ENCODE data around the gene SLC43A2.
A peak's percentile ranks its signal among the peaks of the same experiment; 100 is the strongest.

The SLC43A2 gene

DNA sequence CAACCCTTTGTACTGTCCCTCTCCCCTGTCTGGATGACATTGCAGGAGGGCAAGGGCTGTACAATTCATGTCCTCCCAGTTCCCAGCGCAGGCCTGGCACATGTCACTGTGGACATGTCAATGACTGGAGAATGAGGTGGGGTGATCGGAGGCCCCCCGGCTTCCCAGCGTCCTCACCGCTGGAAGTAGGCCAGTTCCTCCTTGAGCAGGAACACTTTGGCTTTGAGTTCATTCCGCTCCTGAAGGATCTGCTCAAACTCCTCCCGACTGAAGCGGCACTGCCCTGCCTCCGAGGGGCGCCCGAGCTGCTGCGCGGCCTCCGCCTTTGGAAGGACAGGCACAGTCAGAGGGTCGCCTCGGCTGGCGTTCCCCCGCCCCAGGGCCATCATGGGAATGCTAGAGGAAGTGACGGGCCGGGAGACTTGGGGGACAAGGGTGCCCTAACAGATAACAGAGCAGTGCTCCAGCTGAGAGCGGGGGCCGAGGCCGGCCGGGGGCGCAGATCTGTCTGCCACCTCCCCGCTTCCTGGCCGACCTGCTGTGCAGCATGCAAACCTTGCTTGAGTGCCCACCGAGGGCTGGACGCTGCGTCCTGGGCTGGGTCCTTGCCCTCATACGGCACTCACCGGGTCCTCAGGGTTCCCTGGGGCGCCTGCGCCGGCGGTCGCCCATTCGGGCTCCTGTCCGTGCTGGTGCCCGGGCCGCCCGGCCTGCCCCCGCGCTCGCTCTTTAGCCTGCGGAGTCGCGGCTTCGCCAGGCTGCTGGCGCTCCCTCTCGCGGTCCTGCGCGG, 19.7 kb upstream of the SLC43A2 start:
- H3K27me3 Mint-ChIP-seq: peaks cover 38% of the 10 kb centered on the region
- peaks cover 20% of the 10 kb centered on the region for H3K36me3 Mint-ChIP-seq
- H3K27ac Mint-ChIP-seq: peak overlapping the region; percentile 68
- no peak for DNase-seq
- peak overlapping the region; percentile 69 for H3K4me3 Mint-ChIP-seq
- H3K4me1 Mint-ChIP-seq: peaks cover 39% of the 10 kb centered on the region
- no peaks in the 10 kb centered on the region for H3K9me3 Mint-ChIP-seq
- CTCF ChIA-PET: interaction anchor here (1.0 to 2.7 kb wide), 11 partner anchors 12 to 377 kb away, joined by 3 to 19 read pairs (median 4); partner anchors contain the start of genes SLC43A2 and YWHAE

DNA sequence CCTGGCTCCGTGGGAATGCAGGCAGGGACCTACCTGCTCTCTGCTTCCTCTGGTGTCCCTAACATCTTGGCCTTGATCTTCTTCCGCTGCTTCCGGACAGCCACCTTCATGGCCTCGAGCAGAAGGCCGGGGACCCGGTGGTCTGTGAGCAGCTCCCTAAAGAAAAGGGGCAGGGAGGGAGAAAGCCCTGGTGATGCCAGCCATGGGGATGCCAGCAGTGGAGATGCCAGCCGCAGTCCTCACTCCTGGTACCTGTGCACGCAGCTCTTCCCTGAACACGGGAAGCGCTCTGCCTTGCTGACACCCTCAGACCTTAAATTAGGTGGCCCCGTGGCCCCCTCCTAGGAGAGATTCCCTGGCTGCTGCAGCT, 19.2 kb upstream of the SLC43A2 start:
- peaks cover 39% of the 10 kb centered on the region for H3K4me1 Mint-ChIP-seq

DNA sequence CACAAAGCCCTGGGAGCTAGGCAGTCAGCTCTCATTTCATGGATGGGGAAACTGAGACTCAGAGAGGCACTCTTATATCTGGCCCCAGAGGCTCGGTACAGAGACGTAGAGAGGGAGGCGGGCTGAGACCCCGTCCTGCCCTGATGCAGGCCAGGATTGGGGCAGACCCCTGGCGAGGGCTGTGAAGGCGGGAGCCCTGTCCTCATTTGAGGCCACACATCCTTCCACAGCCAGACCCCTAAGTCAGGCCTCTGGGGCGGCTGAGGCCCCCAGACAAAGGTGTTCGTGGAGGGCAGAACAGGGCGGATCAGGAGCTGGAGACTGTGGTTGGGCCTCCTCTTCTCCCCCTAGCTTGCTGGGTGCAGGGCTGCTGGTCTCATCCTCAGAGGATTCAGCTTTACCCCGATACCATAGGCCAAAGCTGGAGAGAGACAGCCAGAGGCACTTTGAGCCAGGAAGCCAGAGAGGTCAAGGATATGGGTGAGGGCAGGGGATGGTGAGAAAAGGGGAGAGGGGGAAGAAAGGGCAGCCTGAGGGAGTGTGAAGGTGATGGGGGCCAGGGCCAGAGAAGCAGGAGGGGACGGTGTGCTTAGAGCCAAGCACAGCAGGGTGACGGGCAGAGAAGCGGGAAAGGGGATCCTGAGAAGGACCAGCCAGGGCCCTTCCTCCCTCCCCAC, 17.7 kb upstream of the SLC43A2 start:
- H3K4me1 Mint-ChIP-seq: peaks cover 42% of the 10 kb centered on the region
- peaks cover 7% of the 10 kb centered on the region for H3K36me3 Mint-ChIP-seq
- no peak overlapping the region for H3K4me3 Mint-ChIP-seq
- no peak for DNase-seq
- peaks cover 38% of the 10 kb centered on the region for H3K27me3 Mint-ChIP-seq
- no peaks in the 10 kb centered on the region for H3K9me3 Mint-ChIP-seq
- CTCF ChIA-PET: interaction anchor here (0.6 kb wide), 1 partner anchor 72 kb away, joined by 3 read pairs; no protein-coding TSS in a partner anchor
- H3K27ac Mint-ChIP-seq: peak overlapping the region; percentile 50

More for the DNA sequence above, 19.2 kb upstream of the SLC43A2 start:
- H3K27ac Mint-ChIP-seq: no peak overlapping the region
- H3K4me3 Mint-ChIP-seq: peak overlapping the region; percentile 60
- H3K36me3 Mint-ChIP-seq: peaks cover 14% of the 10 kb centered on the region
- no peak for DNase-seq
- H3K9me3 Mint-ChIP-seq: no peaks in the 10 kb centered on the region
- peaks cover 38% of the 10 kb centered on the region for H3K27me3 Mint-ChIP-seq
- CTCF ChIA-PET: interaction anchor here (1.1 to 2.7 kb wide), 9 partner anchors 12 to 378 kb away, joined by 3 to 19 read pairs (median 4); partner anchors contain the start of genes SLC43A2 and YWHAE

DNA sequence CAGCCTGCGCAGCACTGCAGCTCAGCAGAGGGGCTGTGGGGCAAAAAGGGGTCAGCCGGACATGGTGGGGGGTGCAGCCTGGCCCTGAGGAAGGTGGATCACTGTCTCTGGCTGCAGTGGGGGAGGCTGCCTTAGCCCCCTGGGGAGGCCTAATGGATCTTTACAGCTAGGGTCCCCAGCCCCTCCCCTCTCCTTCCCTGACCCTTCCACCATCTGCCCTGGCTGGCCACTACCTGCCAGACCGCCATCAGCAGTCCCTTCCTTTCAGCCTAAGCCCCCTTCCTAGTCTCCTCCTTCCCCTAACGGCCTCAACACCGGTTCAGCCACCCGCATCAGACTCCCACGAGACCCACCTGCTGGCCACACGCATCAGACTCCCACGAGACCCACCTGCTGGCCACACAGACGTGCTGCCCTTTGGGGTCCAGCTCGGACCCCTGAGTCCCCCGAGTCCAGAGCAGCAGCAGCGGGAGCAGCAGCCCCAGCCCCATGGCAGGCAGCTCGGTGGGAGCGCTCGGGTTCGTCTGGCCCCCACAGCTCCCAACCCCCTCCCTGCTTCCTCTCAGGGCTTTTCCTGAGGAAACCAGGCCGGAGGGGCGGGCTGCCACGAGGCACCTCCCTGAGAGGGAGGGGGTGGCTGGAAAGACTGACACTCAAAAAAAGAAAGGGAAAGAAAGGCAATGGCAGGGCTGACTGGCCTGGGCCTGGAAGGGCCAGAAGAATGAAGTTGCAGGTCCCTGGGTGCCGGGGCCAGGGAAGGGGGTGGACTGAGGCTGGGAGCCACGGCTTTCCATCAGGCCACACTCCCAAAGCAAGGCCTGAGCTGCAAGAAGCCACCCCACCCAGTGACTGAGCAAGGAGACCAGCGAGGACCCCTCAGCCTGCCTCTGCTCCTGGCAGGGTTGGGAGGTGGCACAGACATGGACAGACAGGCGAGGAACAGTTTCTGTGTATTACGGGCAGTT, 16.9 kb upstream of the SLC43A2 start, which contains the start of gene SCARF1:
SCARF1 (minus strand) TSS at position 526 of the 965 bp plus-strand sequence; CDS start at position 491, 35 bp downstream.
- Mint-ChIP-seq H3K36me3 (peaks cover under 1% of the 10 kb centered on the region), H3K4me3 (peak within 1 kb of the TSS; percentile 75), H3K9me3 (no peaks in the 10 kb centered on the region), H3K27ac (peak within 1 kb of the TSS; percentile 50), H3K4me1 (peaks cover 42% of the 10 kb centered on the region), H3K27me3 (peaks cover 38% of the 10 kb centered on the region)
- CTCF ChIA-PET: interaction anchor here (0.6 to 1.7 kb wide), 2 partner anchors 71 kb away, joined by 3 to 4 read pairs; no protein-coding TSS in a partner anchor
- no peak for DNase-seq

DNA sequence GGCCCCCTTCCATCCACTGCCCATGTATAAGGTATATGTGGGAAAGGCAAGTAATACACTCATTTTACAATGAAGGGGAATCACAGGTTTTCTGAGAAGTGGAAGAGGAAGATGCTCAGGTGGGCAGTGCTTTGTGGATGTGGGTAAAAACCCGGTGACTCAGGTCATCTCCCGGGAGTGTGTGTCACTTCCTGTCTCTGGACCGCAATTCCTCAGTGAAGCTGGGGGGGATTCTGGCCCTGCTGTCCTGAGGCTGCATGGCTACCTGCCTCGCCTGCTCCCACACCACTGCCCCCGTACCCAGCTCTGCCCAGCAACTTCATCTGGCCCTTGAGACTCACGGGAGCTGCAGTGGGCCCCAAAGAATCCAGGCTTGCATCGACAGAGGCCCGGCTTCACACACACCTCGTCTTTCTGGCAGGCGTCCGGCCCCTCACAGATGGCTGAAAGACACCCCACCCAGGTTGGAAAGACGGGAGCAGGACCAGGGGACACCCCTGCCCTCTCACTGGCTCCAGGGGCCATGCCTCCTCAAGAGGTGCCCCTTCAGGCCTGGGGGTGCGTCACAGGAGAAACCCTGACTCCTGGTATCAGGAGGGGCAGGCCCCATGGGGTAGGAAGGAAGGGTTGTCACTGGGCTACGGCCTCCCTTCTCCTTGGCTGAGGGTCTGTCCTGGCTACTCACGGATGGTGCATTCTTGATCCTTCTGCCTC, 16.0 kb upstream of the SLC43A2 start:
- Mint-ChIP-seq H3K9me3 (no peaks in the 10 kb centered on the region), H3K27ac (peak overlapping the region; percentile 83), H3K27me3 (peaks cover 38% of the 10 kb centered on the region), H3K36me3 (no peaks in the 10 kb centered on the region), H3K4me3 (peak overlapping the region; percentile 75), H3K4me1 (peaks cover 34% of the 10 kb centered on the region)
- peak; percentile 53 for DNase-seq
- CTCF ChIA-PET: interaction anchor here (1.7 kb wide), 1 partner anchor 70 kb away, joined by 4 read pairs; no protein-coding TSS in a partner anchor

DNA sequence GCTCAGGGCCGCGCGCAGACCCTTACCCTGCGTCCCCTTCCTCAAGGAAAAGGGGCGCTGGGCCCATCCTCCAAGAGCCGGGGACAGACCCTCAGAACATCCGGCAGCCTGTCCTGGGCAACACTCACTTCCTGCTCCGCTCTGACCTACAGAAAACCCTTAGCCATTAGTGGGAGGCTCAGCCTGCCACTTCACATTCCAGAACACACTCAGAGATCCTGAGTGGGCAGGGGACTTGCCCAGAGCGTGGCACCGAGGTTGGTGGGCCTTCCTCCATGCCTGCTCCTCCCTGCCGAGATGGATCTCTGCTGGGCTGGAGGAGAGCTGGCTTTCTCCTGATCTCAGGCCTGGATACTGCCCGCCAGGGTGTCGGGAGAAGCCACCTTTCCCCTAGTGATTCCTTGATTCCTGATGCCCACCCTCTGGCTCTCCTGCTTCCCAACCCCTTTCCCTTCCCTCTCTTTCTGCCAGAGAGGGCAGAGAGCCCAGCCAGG, 15.4 kb upstream of the SLC43A2 start:
- CTCF ChIA-PET: interaction anchor here (1.7 kb wide), 1 partner anchor 70 kb away, joined by 4 read pairs; no protein-coding TSS in a partner anchor
- H3K4me1 Mint-ChIP-seq: peaks cover 34% of the 10 kb centered on the region
- H3K27me3 Mint-ChIP-seq: peaks cover 38% of the 10 kb centered on the region
- H3K36me3 Mint-ChIP-seq: no peaks in the 10 kb centered on the region
- no peak for DNase-seq
- H3K4me3 Mint-ChIP-seq: peak overlapping the region; percentile 75
- H3K9me3 Mint-ChIP-seq: no peaks in the 10 kb centered on the region
- peak overlapping the region; percentile 83 for H3K27ac Mint-ChIP-seq

DNA sequence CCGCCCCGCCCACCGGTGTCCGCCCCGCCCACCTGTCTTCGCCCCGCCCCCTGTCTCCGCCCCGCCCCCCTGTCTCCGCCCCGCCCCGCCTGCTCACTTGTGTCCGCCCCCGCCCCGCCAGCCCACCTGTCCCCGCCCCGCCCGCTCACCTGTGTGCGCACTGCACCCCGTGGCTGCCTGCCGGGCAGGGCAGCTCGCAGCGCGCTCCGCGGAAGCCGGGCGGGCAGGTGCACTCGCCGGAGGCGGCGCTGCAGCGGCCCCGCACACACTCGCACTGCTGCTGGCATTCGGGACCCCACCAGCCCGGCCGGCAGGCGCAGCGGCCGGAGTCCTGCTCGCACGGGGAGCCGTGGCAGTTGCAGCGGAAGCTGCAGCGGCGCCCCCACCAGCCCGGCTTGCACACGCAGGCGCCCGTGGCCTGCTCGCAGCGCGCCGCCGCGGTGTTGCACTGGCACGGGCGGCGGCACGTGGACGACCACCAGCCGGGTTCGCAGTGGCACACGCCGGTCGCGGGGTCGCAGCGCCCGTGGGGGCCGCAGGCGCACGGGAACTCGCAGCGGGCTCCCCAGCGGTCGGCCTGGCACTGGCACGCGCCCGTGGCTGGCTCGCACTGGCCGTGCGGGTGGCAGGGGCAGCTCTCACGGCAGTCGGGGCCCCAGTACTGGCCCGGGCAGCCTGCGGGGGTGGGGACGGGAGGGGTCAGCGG, 14.8 kb upstream of the SLC43A2 start:
- peak overlapping the region; percentile 75 for H3K4me3 Mint-ChIP-seq
- DNase-seq: peak; percentile 79
- no peaks in the 10 kb centered on the region for H3K9me3 Mint-ChIP-seq
- H3K36me3 Mint-ChIP-seq: no peaks in the 10 kb centered on the region
- no peak overlapping the region for H3K27ac Mint-ChIP-seq
- CTCF ChIA-PET: interaction anchor here (1.7 kb wide), 1 partner anchor 69 kb away, joined by 4 read pairs; no protein-coding TSS in a partner anchor
- H3K4me1 Mint-ChIP-seq: peaks cover 34% of the 10 kb centered on the region
- peaks cover 33% of the 10 kb centered on the region for H3K27me3 Mint-ChIP-seq

DNA sequence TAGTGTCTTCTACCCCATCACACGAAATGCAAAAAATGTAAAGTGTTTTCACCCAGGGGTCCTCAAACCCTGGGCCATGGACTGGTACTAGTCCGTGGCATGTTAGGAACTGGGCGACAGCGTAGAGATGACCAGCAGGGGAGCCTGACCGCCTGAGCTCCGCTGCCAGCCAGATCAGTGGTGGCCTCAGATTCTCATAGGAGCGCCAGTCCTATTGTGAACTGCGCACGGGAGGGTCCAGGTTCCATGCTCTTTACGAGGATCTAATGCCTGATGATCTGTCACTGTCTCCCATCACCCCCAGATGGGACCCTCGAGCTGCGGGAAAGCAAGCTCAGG, 12.4 kb upstream of the SLC43A2 start:
- Mint-ChIP-seq H3K27me3 (peaks cover 23% of the 10 kb centered on the region), H3K27ac (no peak overlapping the region), H3K4me3 (no peak overlapping the region), H3K4me1 (peaks cover 25% of the 10 kb centered on the region), H3K36me3 (no peaks in the 10 kb centered on the region), H3K9me3 (no peaks in the 10 kb centered on the region)
- DNase-seq: no peak
- CTCF ChIA-PET: no interaction called here

DNA sequence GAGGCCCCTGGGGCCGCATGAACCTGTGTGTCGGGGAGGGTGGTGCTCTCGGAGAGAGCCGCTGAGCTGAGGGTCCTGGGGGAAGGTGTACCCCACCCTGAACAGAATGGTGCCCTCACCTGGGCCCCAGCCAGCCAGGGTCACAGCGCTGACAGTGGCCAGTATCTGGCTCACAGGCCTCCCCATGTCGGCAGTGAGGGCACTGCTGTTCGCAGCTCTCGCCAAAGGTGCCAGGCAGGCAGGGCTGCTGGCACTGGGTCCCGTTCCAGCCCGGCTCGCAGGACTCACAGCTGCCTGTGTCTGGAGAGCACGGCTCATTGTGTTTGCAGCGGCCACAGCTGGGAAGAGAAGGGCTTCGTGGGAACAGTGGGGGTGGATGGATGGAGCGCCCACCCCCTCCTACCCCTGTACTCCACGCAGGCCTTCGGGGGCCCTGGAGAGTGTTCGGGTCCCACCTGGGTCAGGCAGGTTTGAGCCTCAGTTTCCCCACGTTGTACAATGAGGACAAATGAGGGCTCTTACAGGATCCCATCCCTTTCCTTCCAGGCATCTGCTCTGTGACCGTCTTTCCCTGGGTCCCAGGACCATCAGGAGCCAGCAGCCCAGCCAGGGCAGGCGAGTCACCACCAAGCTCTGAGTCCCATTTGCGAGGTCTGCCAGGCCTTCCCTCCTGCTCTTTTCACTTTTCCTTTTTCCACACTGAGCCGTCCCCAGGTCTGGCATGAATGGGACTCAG, 11.9 kb upstream of the SLC43A2 start:
- CTCF ChIA-PET: interaction anchor here (1.5 kb wide), 1 partner anchor 10 kb away, joined by 5 read pairs; no protein-coding TSS in a partner anchor
- peaks cover 19% of the 10 kb centered on the region for H3K4me1 Mint-ChIP-seq
- no peak for DNase-seq
- no peaks in the 10 kb centered on the region for H3K36me3 Mint-ChIP-seq
- no peak overlapping the region for H3K27ac Mint-ChIP-seq
- H3K27me3 Mint-ChIP-seq: peaks cover 17% of the 10 kb centered on the region
- H3K9me3 Mint-ChIP-seq: no peaks in the 10 kb centered on the region
- no peak overlapping the region for H3K4me3 Mint-ChIP-seq

DNA sequence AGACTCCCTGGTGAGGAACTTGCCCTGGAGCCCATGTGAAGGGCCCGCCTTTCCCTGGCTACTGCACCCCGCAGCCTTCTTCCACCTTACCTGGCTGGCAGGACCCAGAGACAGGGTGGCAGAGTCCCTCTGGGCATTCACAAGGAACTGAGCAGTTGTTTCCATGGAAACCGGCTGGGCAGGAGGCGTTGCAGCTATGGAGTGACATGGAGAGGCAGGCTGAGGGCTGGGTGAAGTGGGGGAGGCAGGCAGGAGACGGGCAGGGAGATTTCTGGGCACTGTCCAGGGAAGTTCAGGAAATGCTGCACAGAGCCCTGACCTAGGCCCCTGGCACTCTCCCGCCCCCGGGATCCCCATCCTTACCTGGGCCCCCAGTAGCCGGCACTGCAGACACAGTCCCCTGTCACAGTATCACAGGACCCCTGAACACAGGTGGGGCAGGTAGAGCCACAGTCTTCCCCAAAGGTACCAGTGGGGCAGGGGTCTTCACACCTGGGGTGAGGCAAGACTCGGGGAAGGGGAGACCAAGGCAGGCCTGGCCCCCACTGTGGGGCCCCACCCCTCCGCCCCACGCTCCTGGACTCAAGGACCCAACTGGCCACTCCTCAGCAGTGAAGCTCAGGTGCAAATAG, 11.0 kb upstream of the SLC43A2 start:
- H3K36me3 Mint-ChIP-seq: no peaks in the 10 kb centered on the region
- CTCF ChIA-PET: interaction anchor here (0.7 to 1.5 kb wide), 2 partner anchors 9 to 275 kb away, joined by 3 to 5 read pairs; no protein-coding TSS in a partner anchor
- H3K4me3 Mint-ChIP-seq: no peak overlapping the region
- no peak for DNase-seq
- H3K27ac Mint-ChIP-seq: no peak overlapping the region
- H3K27me3 Mint-ChIP-seq: peaks cover 9% of the 10 kb centered on the region
- no peaks in the 10 kb centered on the region for H3K9me3 Mint-ChIP-seq
- peaks cover 11% of the 10 kb centered on the region for H3K4me1 Mint-ChIP-seq

DNA sequence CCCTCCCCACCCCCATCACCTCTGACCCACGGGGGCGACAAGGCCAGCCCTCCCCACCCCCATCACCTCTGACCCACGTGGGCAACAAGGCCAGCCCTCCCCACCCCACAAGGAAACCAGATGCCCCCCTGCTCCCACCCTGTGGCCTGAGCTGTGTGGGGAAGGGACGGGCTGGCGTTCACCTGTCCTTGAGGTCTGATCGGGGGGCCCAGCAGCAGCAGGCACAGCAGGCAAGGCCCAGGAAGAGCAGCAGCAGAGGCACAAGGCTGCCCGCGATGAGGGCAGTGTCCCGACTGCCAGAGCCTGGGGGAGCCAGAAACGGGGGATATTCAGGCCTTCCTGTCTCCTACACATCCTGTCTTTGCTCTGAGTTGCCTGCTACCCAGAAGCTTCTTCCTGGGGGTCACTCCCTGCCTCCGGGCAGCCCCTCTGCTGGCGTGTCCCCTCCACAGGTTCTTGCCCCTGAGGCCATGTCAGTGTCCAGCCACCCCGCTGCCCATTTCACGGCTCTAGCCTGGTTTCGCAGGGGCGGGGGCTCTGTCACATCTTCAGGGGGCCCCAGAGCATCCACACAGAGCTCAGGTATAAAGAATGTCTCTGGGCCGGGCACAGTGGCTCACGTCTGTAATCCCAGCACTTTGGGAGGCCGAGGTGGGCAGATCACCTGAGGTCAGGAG, 10.1 kb upstream of the SLC43A2 start:
- no peak overlapping the region for H3K27ac Mint-ChIP-seq
- no peaks in the 10 kb centered on the region for H3K9me3 Mint-ChIP-seq
- H3K4me1 Mint-ChIP-seq: peaks cover 3% of the 10 kb centered on the region
- no peaks in the 10 kb centered on the region for H3K36me3 Mint-ChIP-seq
- CTCF ChIA-PET: interaction anchor here (0.7 to 1.3 kb wide), 2 partner anchors 9 to 274 kb away, joined by 3 read pairs; no protein-coding TSS in a partner anchor
- no peak for DNase-seq
- H3K4me3 Mint-ChIP-seq: no peak overlapping the region
- no peaks in the 10 kb centered on the region for H3K27me3 Mint-ChIP-seq

Measured in activated naive CD4-positive, alpha-beta T cell treated with anti-CD3 and anti-CD28 coated beads, Interleukin-2, amount 10 ng/mL, durations not matched to agents 7 days and 5 days (primary cell).